ENCODE measurements around the gene NRG3.
"Not testable (repeated sequence)": the region's sequence is repeated elsewhere in the genome, so short reads cannot be mapped to it uniquely, and the experiment has no call there.

Gene NRG3

GRCh38 chr10:81963606-81964005 is 88.6 kb downstream of the NRG3 start:
- no peak for DNase-seq

- no peak for DNase-seq
Measured at GRCh38 chr10:81967716-81968115, 92.7 kb downstream of the NRG3 start.

- no peak for DNase-seq
Measured at GRCh38 chr10:81969136-81969535, 94.1 kb downstream of the NRG3 start.

- no peak for DNase-seq
Measured at GRCh38 chr10:81978238-81978637, 103.2 kb downstream of the NRG3 start.

GRCh38 chr10:81981724-81982123 is 106.7 kb downstream of the NRG3 start:
- no peak for DNase-seq

GRCh38 chr10:81984428-81984827 is 109.4 kb downstream of the NRG3 start:
- no peak for DNase-seq

- no peak for DNase-seq
Measured at GRCh38 chr10:81995254-81995653, 120.3 kb downstream of the NRG3 start.

GRCh38 chr10:81996927-81997326 is 121.9 kb downstream of the NRG3 start:
- no peak for DNase-seq

- no peak for DNase-seq
Measured at GRCh38 chr10:82020999-82021398, 146.0 kb downstream of the NRG3 start.

- DNase-seq, result no peak
Measured at GRCh38 chr10:82027711-82028110, 152.7 kb downstream of the NRG3 start.

GRCh38 chr10:82037076-82037475 is 162.1 kb downstream of the NRG3 start:
- no peak for DNase-seq

- DNase-seq, result no peak
Measured at GRCh38 chr10:82038587-82038986, 163.6 kb downstream of the NRG3 start.

- DNase-seq, result no peak
Measured at GRCh38 chr10:82040336-82040735, 165.3 kb downstream of the NRG3 start.

- DNase-seq, result no peak
Measured at GRCh38 chr10:82041018-82041417, 166.0 kb downstream of the NRG3 start.

GRCh38 chr10:82056391-82056790 is 181.4 kb downstream of the NRG3 start:
- DNase-seq, result no peak

GRCh38 chr10:82067192-82067591 is 192.2 kb downstream of the NRG3 start:
- not testable (repeated sequence) for DNase-seq

- no peak for DNase-seq
Measured at GRCh38 chr10:82068501-82068900, 193.5 kb downstream of the NRG3 start.

- DNase-seq, result no peak
Measured at GRCh38 chr10:82071231-82071630, 196.2 kb downstream of the NRG3 start.

- no peak for DNase-seq
Measured at GRCh38 chr10:82072124-82072523, 197.1 kb downstream of the NRG3 start.

- no peak for DNase-seq
Measured at GRCh38 chr10:82075605-82076004, 200.6 kb downstream of the NRG3 start.

- no peak for DNase-seq
Measured at GRCh38 chr10:82084496-82084895, 209.5 kb downstream of the NRG3 start.

- DNase-seq, result no peak
Measured at GRCh38 chr10:82084904-82085303, 209.9 kb downstream of the NRG3 start.

GRCh38 chr10:82089327-82089726 is 214.3 kb downstream of the NRG3 start:
- no peak for DNase-seq

- no peak for DNase-seq
Measured at GRCh38 chr10:82091413-82091812, 216.4 kb downstream of the NRG3 start.

GRCh38 chr10:82092111-82092510 is 217.1 kb downstream of the NRG3 start:
- DNase-seq, result no peak

GRCh38 chr10:82124713-82125112 is 249.7 kb downstream of the NRG3 start:
- DNase-seq, result no peak
